ENCODE data around the gene MED10. TPM values are rescaled to one million over a fixed set of nuclear protein-coding genes. Genes with fewer than 3 reads are reported as not detected.

MED10 gene
- total and polyA plus RNA-seq, 2 of the 4 experiments (the other 2 are of a cell fraction), result 9.1 to 60.0 TPM

DNA sequence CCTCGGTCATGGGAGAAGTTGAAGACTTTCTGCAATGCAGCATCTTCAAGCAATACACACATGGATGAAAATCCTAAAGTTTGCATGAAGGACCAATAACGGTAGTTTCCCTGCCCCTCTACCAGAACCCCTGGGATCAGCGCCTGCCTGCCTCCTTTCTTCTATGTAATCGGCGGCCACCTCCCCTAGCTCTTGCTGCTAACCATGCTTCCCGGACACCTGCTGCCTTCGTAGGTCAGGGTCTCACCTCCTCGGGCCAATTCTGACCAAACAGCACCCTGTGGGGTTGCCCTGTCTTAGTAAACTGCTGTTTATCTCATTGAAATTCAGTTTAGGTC lies 388 bp upstream of the MED10 start:
- H2AK9ac ChIP-seq (replicated peaks; ENCODE audit: low read depth, low read length, poor library complexity), result no peak overlapping the region
- 0 out of 2 replicates have a peak overlapping the region, but pooled peaks have one; percentile 59 for H3K14ac ChIP-seq (replicated peaks; ENCODE audit: low read depth, low read length)
- BruUV-seq (replicated peaks), result no TSS peak
- H2BK5ac ChIP-seq (ENCODE audit: low read depth, low read length, poor library complexity, severe bottlenecking), result no peak overlapping the region
- peak overlapping the region; percentile 17 for H4K5ac ChIP-seq (ENCODE audit: low read depth, low read length)
- no peak overlapping the region for H2BK15ac ChIP-seq (ENCODE audit: low read depth, low read length)
- H3K18ac ChIP-seq (ENCODE audit: low read depth, low read length), result no peak overlapping the region
- ChIA-PET POLR2A (ENCODE audit: unreplicated experiment) (interaction anchor here (0.7 kb wide), 2 partner anchors 47 to 884 kb away, joined by 3 to 4 read pairs; no protein-coding TSS in a partner anchor), CTCF (no interaction called here)
- no peak overlapping the region for H2BK20ac ChIP-seq (ENCODE audit: low read depth, low read length)
- no peak overlapping the region for H2BK120ac ChIP-seq (ENCODE audit: low read depth, low read length)
- in situ Hi-C loops (cut with MboI; ENCODE audit: low sequenced_read_pairs) (loop anchor here (10.0 kb wide), 2 partner anchors 216 to 884 kb away; no protein-coding TSS in a partner anchor), dilution Hi-C loops (cut with HindIII; ENCODE audit: low sequenced_read_pairs, unreplicated experiment) (no loop called here), intact Hi-C loops (cut with micrococcal nuclease) (loop anchor here (1.0 to 10.0 kb wide), 3 partner anchors 226 to 884 kb away; no protein-coding TSS in a partner anchor)
- H3K4me2 ChIP-seq (ENCODE audit: low read depth, low read length), result peak overlapping the region; percentile 74
- H3K27me3 ChIP-seq (ENCODE audit: control insufficient read depth, insufficient read depth, low read length), result no peaks in the 10 kb centered on the region
- no peak overlapping the region for H3K27ac ChIP-seq (ENCODE audit: insufficient read depth, low read length)
- peak overlapping the region; percentile 92 for H2AFZ ChIP-seq (replicated peaks; ENCODE audit: low read length, poor library complexity)
- no peak overlapping the region for H4K91ac ChIP-seq (ENCODE audit: insufficient read depth, low read depth, low read length)
- 0 out of 2 replicates have a peak overlapping the region, but pooled peaks have one; percentile 29 for H3K4ac ChIP-seq (ENCODE audit: low read depth, low read length)
- H3K9me1 ChIP-seq (ENCODE audit: insufficient read depth, low read length), result no peaks in the 10 kb centered on the region; the same call in 1 of the 2 replicates
- TF ChIP-seq NFE2L2 (IDR thresholded peaks at IDR 0.05; ENCODE audit: low read depth, low read length), result no peak
- TF ChIP-seq CHD1 (IDR thresholded peaks at IDR 0.05; ENCODE audit: low read depth, low read length), result no peak
- TF ChIP-seq, protein P1, sequence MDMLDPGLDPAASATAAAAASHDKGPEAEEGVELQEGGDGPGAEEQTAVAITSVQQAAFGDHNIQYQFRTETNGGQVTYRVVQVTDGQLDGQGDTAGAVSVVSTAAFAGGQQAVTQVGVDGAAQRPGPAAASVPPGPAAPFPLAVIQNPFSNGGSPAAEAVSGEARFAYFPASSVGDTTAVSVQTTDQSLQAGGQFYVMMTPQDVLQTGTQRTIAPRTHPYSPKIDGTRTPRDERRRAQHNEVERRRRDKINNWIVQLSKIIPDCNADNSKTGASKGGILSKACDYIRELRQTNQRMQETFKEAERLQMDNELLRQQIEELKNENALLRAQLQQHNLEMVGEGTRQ (IDR thresholded peaks at IDR 0.05; ENCODE audit: low read depth, low read length), result no peak
- TF ChIP-seq CEBPB (IDR thresholded peaks at IDR 0.05; ENCODE audit: low read depth, low read length), result no peak
- no peak for TF ChIP-seq FOS (IDR thresholded peaks at IDR 0.05; ENCODE audit: low read depth, low read length)
- no peak for TF ChIP-seq POLR2A (IDR thresholded peaks at IDR 0.05; ENCODE audit: low read depth, low read length)
- TF ChIP-seq RAD21 (IDR thresholded peaks at IDR 0.05; ENCODE audit: low read length), result no peak
- TF ChIP-seq MXI1 (IDR thresholded peaks at IDR 0.05; ENCODE audit: borderline replicate concordance, low read depth, low read length), result no peak
- H3K4me1 ChIP-seq (ENCODE audit: control insufficient read depth, insufficient read depth, low read length), result peaks cover 4% of the 10 kb centered on the region
- H2AK5ac ChIP-seq (ENCODE audit: low read depth, low read length), result no peak overlapping the region
- peak overlapping the region; percentile 32 for H3K9ac ChIP-seq (ENCODE audit: low read depth, low read length)
- peak overlapping the region; percentile 68; the same call in 1 of the 2 replicates for H3K23ac ChIP-seq (ENCODE audit: low read depth, low read length)
- 0% methylated on average over 2 of the region's 8 CpGs; no CpG with 5 or more reads in 1 of the 2 experiments for WGBS, 2 experiments (ENCODE audit: extremely low coverage in 2 of 2, insufficient read length in 1 of 2)
- DNase-seq (no peak), ATAC-seq (ENCODE audit: low read depth) (no peak; the same call in 1 of the 2 replicates)
- H4K8ac ChIP-seq (ENCODE audit: low read depth in 2 of 2, low read length in 2 of 2), result peak overlapping the region; percentile 68 to 89
- H3K79me1 ChIP-seq (ENCODE audit: low read depth in 1 of 2, low read length in 2 of 2), result peaks cover 19 to 28% of the 10 kb centered on the region in 2 experiments
- peaks cover 16% of the 10 kb centered on the region for H3K36me3 ChIP-seq (ENCODE audit: control insufficient read depth, insufficient read depth, low read length)
- H3K56ac ChIP-seq (ENCODE audit: extremely low read depth, insufficient read depth, low read length), result no peak overlapping the region
- peak overlapping the region; percentile 84 for H3K4me3 ChIP-seq (ENCODE audit: insufficient read depth, low read depth, low read length)
- H4K20me1 ChIP-seq (ENCODE audit: insufficient read depth, low read length), result peaks cover 13% of the 10 kb centered on the region; the same call in 1 of the 2 replicates
- H3K9me3 ChIP-seq (ENCODE audit: control insufficient read depth, insufficient read depth, low read length), result no peaks in the 10 kb centered on the region

All from IMR-90 (cell line).